Measurements from ENCODE around the gene CGN. TPM values are rescaled to one million over a fixed set of nuclear protein-coding genes. Genes with fewer than 3 reads are reported as not detected.

CGN gene
- total RNA-seq, 1 donor from 2014 or later, result 0.32 TPM

- intact Hi-C loops (cut with micrococcal nuclease), result loop anchor here (10.0 kb wide), 1 partner anchor 381 kb away; the partner anchor contains the start of genes LYSMD1 and SCNM1
Observed at GRCh38 chr1:151545542-151545941, 34.4 kb downstream of the CGN start.

DNA sequence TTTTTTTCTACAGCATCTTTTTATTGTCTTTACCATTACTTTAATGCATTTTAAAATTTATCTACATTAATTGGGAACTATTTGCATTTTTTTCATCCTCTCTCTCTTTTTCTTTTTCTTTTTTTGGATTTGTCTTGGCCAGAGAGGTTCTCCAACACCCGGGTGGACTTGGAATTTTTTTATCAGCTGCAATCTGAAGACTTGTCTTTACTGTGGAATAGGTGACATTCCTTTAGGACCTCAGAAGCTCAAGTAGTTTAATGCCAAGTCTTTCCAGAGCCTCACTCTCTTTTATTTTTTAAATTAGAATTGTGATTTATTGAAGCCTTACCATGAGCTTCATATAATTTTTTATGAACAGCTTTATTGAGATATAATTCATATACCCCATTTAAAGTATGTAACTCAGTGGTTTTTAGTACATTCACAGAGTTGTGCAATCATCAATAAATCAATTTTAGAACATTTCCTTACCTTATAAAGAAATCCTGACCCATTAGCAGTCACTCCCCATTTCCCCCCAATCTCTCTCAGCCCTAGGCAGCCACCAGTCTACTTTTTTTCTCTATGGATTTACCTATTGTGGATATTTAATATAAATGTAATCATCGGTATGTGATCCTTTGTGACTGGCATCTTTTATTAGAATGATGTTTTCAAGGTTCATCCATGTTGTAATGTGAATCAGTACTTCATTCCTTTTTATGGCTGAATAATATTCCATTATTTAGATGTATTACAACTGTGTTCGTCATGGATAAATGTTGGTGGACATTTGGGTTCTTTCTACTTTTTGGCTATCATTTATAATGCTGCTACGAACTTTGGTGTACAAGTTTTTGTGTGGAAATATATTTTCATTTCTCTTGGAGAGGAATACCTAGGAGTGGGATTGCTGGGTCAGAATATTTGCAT, 35.1 kb downstream of the CGN start:
- intact Hi-C loops (cut with micrococcal nuclease), result loop anchor here (10.0 kb wide), 1 partner anchor 381 kb away; the partner anchor contains the start of genes LYSMD1 and SCNM1

DNA sequence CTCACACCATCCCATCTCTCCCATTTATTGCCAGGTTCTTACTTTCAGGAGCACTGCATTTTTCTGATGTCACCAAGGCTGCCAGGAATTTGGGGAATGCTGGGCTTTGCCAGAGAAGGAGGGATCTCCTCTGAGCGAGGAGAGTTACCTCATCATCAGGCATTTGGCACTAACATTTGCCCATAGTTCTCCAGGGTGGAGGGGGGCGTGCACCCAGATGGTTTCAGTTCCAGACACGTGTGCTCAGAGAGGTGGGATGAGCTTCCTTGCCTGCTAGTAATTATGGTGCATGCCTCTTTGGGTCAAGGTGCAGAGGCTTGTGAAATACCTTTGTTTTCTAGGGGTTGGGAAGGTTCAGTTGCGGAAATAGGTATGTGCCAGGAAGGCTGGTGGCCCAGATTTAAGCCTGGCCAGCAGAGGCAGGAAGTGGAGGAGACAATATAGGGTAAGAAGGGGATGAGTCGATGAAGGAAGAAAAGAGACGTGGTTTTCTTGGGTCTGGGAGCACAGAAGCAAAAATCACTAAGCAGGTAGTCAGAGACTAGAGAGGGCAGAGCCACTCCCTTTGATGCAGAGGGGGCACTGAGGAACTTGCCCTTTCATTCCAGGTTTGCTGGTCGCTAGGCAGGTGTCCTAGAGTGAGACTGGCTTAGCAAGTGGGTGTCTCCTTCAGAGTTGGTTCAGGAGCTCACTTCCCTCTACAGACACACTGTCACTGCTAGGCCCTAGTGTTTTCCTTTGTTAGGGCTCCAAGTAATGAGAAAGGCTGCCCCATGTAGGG, 36.1 kb downstream of the CGN start:
- intact Hi-C loops (cut with micrococcal nuclease), result loop anchor here (10.0 kb wide), 1 partner anchor 383 kb away; the partner anchor contains the start of genes LYSMD1 and SCNM1

GRCh38 chr1:151547900-151548230, 36.7 kb downstream of the CGN start:
- intact Hi-C loops (cut with micrococcal nuclease), result loop anchor here (10.0 kb wide), 1 partner anchor 383 kb away; the partner anchor contains the start of genes LYSMD1 and SCNM1

- intact Hi-C loops (cut with micrococcal nuclease), result loop anchor here (10.0 kb wide), 1 partner anchor 384 kb away; the partner anchor contains the start of genes LYSMD1 and SCNM1
Observed at GRCh38 chr1:151549199-151549598, 38.0 kb downstream of the CGN start.

DNA sequence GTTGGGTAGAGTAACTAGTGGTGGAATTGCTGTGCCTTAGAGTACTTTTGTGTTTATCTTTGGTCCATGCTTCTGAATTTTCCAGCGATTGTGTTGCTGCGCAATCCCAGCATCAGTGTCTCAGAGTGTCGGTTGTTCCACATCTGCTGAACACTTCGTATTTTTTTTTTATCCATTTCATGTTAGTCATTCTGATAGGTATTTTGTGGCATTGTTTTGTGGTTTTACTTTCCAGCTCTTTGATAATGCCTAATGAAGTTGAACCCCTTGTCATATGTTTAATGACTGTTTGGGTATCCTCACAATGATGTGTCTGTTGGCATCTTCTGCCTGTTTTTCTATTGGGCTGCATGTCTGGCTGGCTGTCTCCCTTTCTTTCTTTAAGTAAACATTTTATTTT, 42.5 kb downstream of the CGN start:
- intact Hi-C loops (cut with micrococcal nuclease), result no loop called here

DNA sequence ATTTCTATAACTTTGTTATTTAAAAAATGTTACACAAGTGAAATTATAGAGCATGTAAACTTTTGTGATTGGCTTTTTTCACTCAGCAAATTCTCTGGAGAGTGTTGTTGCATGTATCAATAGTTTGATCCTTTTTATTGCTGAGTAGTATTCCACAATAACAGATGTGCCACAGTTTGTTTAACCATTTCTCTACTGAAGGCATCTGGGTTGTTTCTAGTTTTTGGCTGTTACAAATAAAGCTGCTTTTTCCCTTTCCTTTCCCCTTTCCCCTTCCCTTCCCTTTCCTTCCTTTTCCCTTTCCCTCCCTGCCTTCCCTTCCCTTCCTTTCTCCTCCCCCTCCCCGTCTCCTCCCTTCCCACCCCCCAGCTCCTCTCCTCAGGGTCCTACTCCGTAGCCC, 44.9 kb downstream of the CGN start:
- intact Hi-C loops (cut with micrococcal nuclease), result no loop called here

- intact Hi-C loops (cut with micrococcal nuclease), result no loop called here
Observed at GRCh38 chr1:151562661-151563060, 51.5 kb downstream of the CGN start.

- intact Hi-C loops (cut with micrococcal nuclease), result no loop called here
Observed at GRCh38 chr1:151563376-151563775, 52.2 kb downstream of the CGN start.

- intact Hi-C loops (cut with micrococcal nuclease), result no loop called here
Observed at GRCh38 chr1:151565502-151566189, 54.5 kb downstream of the CGN start.

DNA sequence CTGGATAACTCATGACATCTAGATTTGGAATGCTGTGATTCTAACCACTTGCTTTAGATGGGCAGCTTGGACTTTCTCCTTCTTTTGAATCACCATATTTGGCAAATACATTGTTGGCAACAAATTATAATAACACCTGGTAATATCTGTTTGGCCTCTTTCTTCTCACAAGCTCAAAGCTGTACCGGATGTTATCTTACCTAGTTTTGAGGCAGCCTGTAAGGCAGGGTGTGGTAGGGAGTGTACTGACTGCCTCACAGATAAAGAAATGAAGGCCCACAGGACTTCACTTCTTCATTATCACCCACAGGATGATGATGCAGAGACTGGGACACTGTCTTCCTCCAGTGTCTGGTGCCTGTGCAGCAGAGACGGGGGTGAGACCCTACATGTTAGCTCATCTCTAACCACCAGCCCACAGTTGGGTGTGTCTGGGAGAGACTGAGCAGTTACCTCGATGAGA, 57.5 kb downstream of the CGN start:
- intact Hi-C loops (cut with micrococcal nuclease), result no loop called here

DNA sequence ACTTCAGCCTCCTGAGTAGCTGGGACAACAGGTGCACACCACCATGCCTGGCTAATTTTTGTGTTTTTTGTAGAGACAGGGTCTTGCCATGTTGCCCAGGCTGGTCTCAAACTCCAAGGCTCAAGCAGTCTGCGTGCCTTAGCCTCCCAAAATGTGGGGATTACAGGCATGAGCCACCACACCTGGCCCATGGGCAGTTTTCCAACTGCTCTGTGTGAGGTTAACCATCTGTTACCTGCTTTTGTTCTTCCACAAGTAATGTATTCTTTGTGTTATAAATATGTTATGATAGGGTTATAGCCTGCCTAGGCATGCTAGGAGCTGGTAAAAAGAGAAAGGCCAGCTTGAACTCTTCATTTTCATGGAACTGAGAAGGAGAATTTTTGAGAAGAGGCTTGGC, 59.6 kb downstream of the CGN start:
- intact Hi-C loops (cut with micrococcal nuclease), result no loop called here

DNA sequence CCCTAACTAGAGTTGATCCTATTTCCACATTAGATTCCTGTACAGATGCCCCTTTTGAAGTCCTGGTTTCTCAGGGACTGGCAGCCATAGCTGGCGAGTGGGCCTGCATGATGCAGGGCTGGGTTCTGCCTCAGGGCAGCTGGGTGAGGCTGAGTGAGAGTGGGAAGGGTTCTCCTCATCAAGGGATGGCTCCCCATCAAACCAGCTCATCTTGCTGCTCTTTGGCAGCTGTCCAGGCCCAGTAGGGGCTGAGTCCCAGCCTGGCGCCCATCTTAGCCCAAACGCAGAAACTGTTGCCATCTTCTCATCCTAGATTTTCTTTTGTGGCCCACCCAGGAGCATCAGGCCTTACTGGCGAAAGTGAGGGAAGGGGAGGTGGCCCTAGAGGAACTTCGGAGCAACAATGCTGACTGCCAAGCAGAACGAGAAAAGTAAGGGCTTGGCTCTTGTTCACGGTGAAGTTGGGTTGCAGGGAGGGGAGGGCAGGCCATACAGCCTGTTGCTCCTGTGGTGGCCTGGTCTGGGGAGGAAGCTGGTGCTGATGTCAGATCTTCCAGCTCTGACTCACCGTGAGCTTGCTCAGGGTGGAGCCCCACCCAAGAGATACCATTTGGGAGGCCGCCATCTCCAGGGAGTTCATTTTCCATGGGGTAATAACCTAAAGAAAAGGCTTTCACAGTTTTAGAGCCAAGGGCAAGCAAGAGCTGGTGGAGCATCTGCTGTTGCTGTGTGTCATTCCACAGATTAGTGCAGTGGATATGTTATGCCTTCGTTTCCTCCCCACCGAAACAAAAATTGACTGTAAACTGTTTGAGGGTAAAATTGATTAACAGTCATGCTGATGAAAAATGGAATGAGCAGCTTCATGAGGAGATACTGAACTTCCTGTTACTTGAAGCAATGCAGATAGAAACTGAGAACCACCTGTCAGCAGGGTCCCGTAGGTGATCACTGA, 63.7 kb downstream of the CGN start:
- intact Hi-C loops (cut with micrococcal nuclease), result no loop called here

DNA sequence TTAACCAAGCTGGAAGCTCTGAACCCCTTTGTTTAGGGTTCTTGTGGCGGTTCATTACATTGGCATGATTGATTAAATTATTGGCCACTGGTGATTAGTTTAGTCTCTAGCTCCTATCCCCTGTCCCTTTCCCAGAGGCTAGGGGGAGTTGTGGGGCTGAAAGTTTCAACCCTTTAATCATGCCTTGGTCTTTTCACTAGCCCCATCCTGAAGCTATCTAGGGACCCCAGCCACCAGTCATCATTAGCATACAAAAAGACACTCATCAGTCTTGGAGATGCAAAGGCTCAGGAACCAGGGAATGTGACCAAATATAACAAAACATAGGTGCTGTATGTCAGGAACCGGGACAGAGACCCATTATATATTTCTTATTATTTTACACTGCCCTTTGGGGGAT, 66.0 kb downstream of the CGN start:
- intact Hi-C loops (cut with micrococcal nuclease), result no loop called here

- intact Hi-C loops (cut with micrococcal nuclease), result no loop called here
Observed at GRCh38 chr1:151578941-151579340, 67.8 kb downstream of the CGN start.

DNA sequence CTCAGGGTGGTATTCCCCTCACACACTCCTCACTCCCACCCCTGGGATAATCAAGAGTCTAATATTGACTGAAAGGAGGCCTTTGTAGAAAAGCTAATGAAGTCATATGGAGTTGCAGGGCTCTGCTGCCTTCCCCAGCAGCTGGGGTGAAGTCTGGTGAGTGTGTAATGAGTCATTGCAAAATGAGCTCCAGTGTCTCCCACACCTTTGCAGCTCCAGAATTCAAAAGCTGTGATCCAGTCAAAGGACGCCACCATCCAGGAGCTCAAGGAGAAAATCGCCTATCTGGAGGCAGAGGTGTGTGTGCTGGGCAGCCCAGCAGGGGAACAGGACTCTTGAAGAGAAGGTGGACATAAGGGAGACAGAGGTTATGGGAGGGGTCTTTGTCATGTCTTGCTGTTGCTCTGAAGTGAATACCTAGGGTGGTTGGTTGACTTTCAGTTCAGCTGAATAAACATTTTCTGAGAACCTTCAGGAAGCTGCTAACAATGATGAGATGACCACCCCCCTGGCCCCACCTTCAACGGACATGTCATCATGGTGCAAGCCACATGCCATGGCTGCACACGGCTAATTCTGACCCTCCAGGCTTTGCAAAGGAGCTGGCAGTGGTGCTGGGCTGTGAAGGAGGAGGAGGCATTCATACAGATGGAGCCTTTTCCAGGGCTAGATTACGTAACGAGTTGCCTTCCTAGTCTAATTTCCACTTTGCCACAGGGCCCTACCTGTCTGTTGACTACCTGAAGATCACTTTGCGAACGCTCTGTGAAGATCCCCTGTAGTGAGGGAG, 68.4 kb downstream of the CGN start:
- intact Hi-C loops (cut with micrococcal nuclease), result no loop called here

DNA sequence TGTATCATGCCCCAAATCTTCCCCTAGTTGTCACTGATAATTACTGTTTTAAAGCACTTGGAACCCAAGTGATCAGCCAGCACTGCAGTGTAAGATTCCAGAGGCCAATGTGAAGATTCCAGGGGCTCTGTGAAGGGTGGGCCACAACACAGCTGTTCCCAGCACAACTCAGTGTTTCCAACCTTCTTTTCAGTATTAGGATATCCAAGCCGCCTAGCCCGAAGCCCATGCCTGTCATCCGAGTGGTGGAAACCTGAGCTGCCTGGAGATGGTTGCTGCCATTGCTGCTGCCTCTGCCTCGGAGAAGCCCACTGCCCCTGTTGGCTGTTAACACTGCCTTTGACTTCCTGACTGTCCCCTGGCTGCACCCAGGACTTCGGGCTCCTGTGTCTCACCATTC, 70.3 kb downstream of the CGN start:
- intact Hi-C loops (cut with micrococcal nuclease), result no loop called here

DNA sequence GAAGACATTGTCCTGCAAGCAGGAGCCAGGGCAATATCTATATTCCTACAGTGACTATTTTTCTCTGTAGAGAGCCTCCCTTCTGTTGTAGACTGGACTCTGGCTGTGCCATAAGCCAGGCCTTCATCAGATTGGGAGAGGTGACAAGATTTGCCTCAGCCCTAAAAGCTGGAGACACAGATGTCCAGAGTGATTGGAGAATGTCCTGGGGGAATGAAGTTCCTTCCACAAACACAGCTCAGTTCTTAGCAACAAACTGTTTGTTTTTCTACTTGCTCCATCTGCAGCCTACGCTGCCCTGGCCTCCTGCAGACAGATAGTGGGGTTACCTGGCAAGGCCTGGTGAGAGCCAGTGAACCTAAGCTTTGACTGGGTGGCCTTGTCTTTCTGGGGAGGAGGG, 70.7 kb downstream of the CGN start:
- intact Hi-C loops (cut with micrococcal nuclease), result no loop called here

DNA sequence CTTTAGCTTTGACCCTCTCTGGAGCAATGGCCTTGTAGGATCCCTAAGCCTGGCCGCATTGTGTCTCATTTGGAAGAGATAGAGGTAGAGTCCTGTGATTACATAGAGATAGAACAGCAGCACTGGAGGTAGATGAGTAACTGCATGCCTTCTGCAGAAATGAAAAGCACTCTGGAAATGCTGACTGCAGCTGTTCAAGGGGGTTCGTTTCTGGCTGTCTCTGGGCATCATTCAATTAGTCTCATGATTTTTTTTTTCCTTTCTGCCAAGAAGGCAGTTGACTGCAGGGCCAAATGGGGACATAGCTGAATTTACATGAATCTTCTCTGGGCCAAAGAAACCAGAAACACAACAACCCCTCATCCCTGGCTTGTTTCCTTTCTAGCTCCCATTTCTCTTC, 72.6 kb downstream of the CGN start:
- intact Hi-C loops (cut with micrococcal nuclease), result no loop called here

- intact Hi-C loops (cut with micrococcal nuclease), result no loop called here
Observed at GRCh38 chr1:151584278-151584677, 73.1 kb downstream of the CGN start.
